C4-2B (cell line): Measurements from ENCODE around the gene BRD1.

Experiments used
- CTCF ChIP-seq: fragments of 450-650 bp; conservative IDR thresholded peaks from 2 replicates; pipeline ENCODE4 v1.5.1; 2017; ENCODE audit warnings: mild to moderate bottlenecking
- ZFX ChIP-seq: fragments of 450-650 bp; IDR thresholded peaks from 2 replicates; pipeline ENCODE4 v1.6.1; 2017

- TF ChIP-seq CTCF (no peak), ZFX (no peak)
Observed at GRCh38 chr22:49862496-49862776, 34.8 kb upstream of the BRD1 start.
